Esophagus squamous epithelium (tissue), 4 donors: ENCODE measurements around the gene RIC8B.

ENCODE experiments used
- CTCF ChIP-seq, 6 experiments: fragments of 450-650 bp in 4 of 6; fragments of 200-600 bp in 2 of 6; sonication (generic) in 2 of 6; IDR thresholded peaks; one replicate each; pipeline ENCODE4 v1.5.1; 2016 to 2019; ENCODE audit warnings: antibody characterized with exemption in 6 of 6, mild to moderate bottlenecking in 4 of 6, moderate library complexity in 4 of 6
- POLR2A ChIP-seq, 4 donors: fragments of 450-650 bp; IDR thresholded peaks; one replicate each; pipeline ENCODE4 v1.6.1; 2017; ENCODE audit warnings: antibody characterized with exemption in 4 of 4, mild to moderate bottlenecking in 4 of 4, moderate library complexity in 3 of 4

DNA sequence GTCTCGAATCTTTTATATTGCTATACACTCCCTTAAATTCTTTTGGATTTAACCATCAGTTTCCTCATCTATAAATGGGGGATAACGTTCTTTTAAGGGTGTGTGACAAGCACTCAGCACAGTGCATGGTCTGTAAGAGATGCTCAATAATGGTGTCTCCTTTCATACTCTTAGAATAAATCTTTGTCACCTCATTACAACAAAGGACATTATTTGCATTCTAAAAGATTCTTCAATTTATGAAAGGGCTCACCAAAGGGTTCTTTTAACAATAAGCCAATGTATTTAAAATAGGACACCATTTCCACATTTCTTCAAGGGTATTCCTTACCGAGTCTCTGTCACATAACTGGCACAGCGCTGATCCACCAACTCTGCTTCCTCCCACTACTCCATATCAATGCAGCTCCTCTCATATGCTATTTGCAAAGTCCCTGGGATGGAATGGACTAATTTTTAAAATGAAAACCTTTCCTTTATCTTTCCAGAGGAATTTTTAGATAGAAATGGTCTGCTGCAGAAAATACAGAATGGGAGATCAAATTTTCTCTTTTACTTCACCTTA, 29.2 kb upstream of the RIC8B start:
- TF ChIP-seq CTCF (IDR thresholded peaks at IDR 0.05) (no peak), POLR2A (IDR thresholded peaks at IDR 0.05) (no peak)
